Uterus (tissue), 4 donors: ENCODE measurements around the gene AKNA. TPM values are rescaled to one million over a fixed set of nuclear protein-coding genes. Genes with fewer than 3 reads are reported as not detected.

ENCODE experiments used
- DNase-seq, 2 donors: peaks; one replicate each; pipeline ENCODE4 v3.0.0-alpha.2; 2019 to 2020
- H3K27ac ChIP-seq, 2 donors: fragments of 200-600 bp; sonication (generic); 1 replicate in 1 of 2; 2 replicates in 1 of 2; pipeline ENCODE4 v1.5.1; 2016 to 2018
- H3K27me3 ChIP-seq, 2 donors: fragments of 200-600 bp; sonication (generic); one replicate each; pipeline ENCODE4 v1.5.1; 2018 to 2019; ENCODE audit warnings: control low read depth in 1 of 2
- H3K36me3 ChIP-seq, 2 donors: fragments of 200-600 bp; sonication (generic); one replicate each; pipeline ENCODE4 v1.5.1; 2019; ENCODE audit warnings: control low read depth in 1 of 2
- H3K4me1 ChIP-seq, 2 donors: fragments of 200-600 bp; sonication (generic); one replicate each; pipeline ENCODE4 v1.5.1; 2018 to 2019; ENCODE audit warnings: control low read depth in 1 of 2
- H3K4me3 ChIP-seq, 2 donors: fragments of 200-600 bp; sonication (generic); 1 replicate in 1 of 2; 2 replicates in 1 of 2; pipeline ENCODE4 v1.5.1; 2018 to 2019; ENCODE audit warnings: mild to moderate bottlenecking in 1 of 2
- H3K9me3 ChIP-seq, 2 donors: fragments of 200-600 bp; sonication (generic); one replicate each; pipeline ENCODE4 v1.5.1; 2019; ENCODE audit warnings: control low read depth in 1 of 2
- CTCF ChIP-seq, 4 experiments: fragments of 200-600 bp in 2 of 4; fragments of 450-650 bp in 2 of 4; sonication (generic) in 2 of 4; IDR thresholded peaks; one replicate each; pipeline ENCODE4 v1.5.1; 2016 to 2019; ENCODE audit warnings: antibody characterized with exemption in 4 of 4, mild to moderate bottlenecking in 2 of 4, moderate library complexity in 1 of 4
- POLR2A ChIP-seq, 2 donors: fragments of 450-650 bp; IDR thresholded peaks; one replicate each; pipeline ENCODE4 v1.6.1; 2016; ENCODE audit warnings: antibody characterized with exemption in 2 of 2, mild to moderate bottlenecking in 1 of 2, moderate library complexity in 1 of 2
- intact Hi-C: fragments of 100-400 bp; cut with DNase I; formaldehyde crosslinking; loops from one replicate; pipeline ENCODE4 v1.15.1; 2023; ENCODE audit warnings: low total_unique reads
- total RNA-seq, 4 donors: library from RNA; depleted of rRNA in 3 of 4; stranded (reverse); fragments of >200 nt in 3 of 4; gene quantifications; one replicate each; pipeline versions ENCODE4 v1.1.0 to v1.2.4, GENCODE V29; 2014 to 2023
- donor health status: DM: yes; HTN: yes; CAD: no.

The AKNA gene
- total RNA-seq, 4 donors from 2014 or later = 24.1 to 123 (median 34.3) TPM

- DNase-seq = no peak
- Histone ChIP-seq H3K9me3 (no peaks in the 10 kb centered on the region), H3K4me3 (no peak overlapping the region), H3K4me1 (peaks cover 0 to 4% of the 10 kb centered on the region in 2 donors), H3K27ac (no peak overlapping the region), H3K36me3 (no peaks in the 10 kb centered on the region), H3K27me3 (no peaks in the 10 kb centered on the region)
- TF ChIP-seq POLR2A (IDR thresholded peaks at IDR 0.05) (no peak), CTCF (IDR thresholded peaks at IDR 0.05) (no peak)
- intact Hi-C loops = no loop called here
These were observed 24.4 kb upstream of the AKNA start for GRCh38 chr9:114412048-114412683.

GRCh38 chr9:114411452-114411851 is 23.7 kb upstream of the AKNA start:
- H3K27ac ChIP-seq = no peak overlapping the region
- H3K9me3 ChIP-seq = no peaks in the 10 kb centered on the region
- no peak for TF ChIP-seq CTCF (IDR thresholded peaks at IDR 0.05)
- TF ChIP-seq POLR2A (IDR thresholded peaks at IDR 0.05) = no peak
- no peaks in the 10 kb centered on the region for H3K27me3 ChIP-seq
- DNase-seq = no peak
- no peaks in the 10 kb centered on the region for H3K36me3 ChIP-seq
- no peak overlapping the region for H3K4me3 ChIP-seq
- intact Hi-C loops = no loop called here
- H3K4me1 ChIP-seq = peaks cover 0 to 4% of the 10 kb centered on the region in 2 donors

DNA sequence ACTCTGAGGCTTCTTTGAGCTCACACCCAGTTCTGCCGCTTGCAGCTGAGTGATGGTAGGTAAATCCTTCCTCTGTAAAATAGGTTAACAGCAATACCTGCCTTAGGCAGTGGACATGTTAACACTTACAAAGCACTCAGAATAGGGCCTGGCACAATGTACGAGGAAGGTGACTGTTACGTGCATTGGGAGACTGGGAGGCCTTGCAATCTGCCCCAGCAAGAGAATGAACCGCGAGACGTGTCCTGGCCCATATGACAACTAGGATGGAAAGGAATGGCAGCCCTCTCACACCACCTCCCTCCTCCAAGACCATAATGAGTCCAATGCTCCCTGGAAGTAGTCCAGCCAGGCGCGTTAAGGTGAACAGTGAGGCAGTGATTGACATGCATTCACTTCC is 23.1 kb upstream of the AKNA start:
- DNase-seq = no peak
- no peak overlapping the region for H3K4me3 ChIP-seq
- TF ChIP-seq CTCF (IDR thresholded peaks at IDR 0.05) (no peak), POLR2A (IDR thresholded peaks at IDR 0.05) (no peak)
- intact Hi-C loops = no loop called here
- peaks cover 0 to 4% of the 10 kb centered on the region in 2 donors for H3K4me1 ChIP-seq
- no peaks in the 10 kb centered on the region for H3K9me3 ChIP-seq
- H3K27ac ChIP-seq = no peak overlapping the region
- no peaks in the 10 kb centered on the region for H3K36me3 ChIP-seq
- no peaks in the 10 kb centered on the region for H3K27me3 ChIP-seq

GRCh38 chr9:114409842-114410241 is 22.1 kb upstream of the AKNA start:
- Histone ChIP-seq H3K36me3 (no peaks in the 10 kb centered on the region), H3K9me3 (no peaks in the 10 kb centered on the region), H3K4me1 (peaks cover 0 to 4% of the 10 kb centered on the region in 2 donors), H3K4me3 (no peak overlapping the region), H3K27me3 (no peaks in the 10 kb centered on the region), H3K27ac (no peak overlapping the region)
- TF ChIP-seq POLR2A (IDR thresholded peaks at IDR 0.05) = no peak
- no peak for TF ChIP-seq CTCF (IDR thresholded peaks at IDR 0.05)
- no peak for DNase-seq
- intact Hi-C loops = loop anchor here (5.0 kb wide), 1 partner anchor 242 kb away; no protein-coding TSS in a partner anchor

DNA sequence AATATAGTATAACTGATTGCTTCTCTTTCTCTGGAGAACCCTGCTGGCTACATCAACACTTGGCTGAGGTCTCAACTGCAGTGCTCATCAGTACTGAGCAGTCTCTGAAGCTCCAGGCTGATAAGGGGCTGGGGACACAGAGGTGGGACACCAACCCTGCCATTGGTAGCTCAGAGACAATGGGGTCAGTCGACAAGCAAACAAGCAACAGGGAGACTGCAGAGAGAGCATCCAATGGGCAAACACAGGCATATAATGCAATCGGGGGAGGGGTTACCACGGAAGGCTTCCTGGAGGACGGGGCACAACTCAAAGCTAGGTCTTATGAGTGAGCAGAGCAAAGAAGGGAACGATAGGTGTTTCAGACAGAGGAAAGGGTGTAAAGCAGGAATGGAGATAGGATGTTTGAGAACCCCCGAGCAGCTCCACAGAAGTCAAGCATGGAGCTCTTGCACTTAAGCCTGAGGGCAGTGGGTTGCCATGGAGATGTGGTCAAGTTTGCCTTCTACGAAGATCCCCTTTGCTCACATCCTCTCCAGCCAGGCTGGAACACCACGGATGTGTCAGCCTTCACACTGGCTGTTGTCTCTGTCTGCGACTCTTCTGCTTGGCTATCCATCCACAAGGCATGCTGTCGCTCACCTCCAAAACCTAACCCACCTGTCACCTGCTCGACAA is 21.5 kb upstream of the AKNA start:
- no peak for DNase-seq
- Histone ChIP-seq H3K36me3 (no peaks in the 10 kb centered on the region), H3K4me3 (no peak overlapping the region), H3K27me3 (no peaks in the 10 kb centered on the region), H3K9me3 (no peaks in the 10 kb centered on the region), H3K27ac (no peak overlapping the region), H3K4me1 (peaks cover 0 to 2% of the 10 kb centered on the region in 2 donors)
- intact Hi-C loops = loop anchor here (5.0 kb wide), 1 partner anchor 243 kb away; no protein-coding TSS in a partner anchor
- no peak for TF ChIP-seq CTCF (IDR thresholded peaks at IDR 0.05)
- TF ChIP-seq POLR2A (IDR thresholded peaks at IDR 0.05) = no peak
